Cardiac fibroblast (primary cell): ENCODE data around the gene AP3D1.

Experiments
- DNase-seq, 2 donors: peaks; one replicate each; pipeline versions ENCODE4 v3.0.0 to v3.0.0-alpha.2; 2010; ENCODE audit warnings: low read depth in 2 of 2
- H3K4me3 ChIP-seq, 2 donors: replicated peaks in 1 of 2; 1 replicate in 1 of 2; 2 replicates in 1 of 2; pipeline ENCODE4 v1.5.1; 2011; ENCODE audit warnings: low read depth in 2 of 2, low read length in 2 of 2, mild to moderate bottlenecking in 2 of 2, moderate library complexity in 1 of 2
- TF ChIP-seq, protein P1 (sequence below): IDR thresholded peaks from one replicate; pipeline ENCODE4 v1.5.1; 2011; ENCODE audit warnings: low read depth, mild to moderate bottlenecking, low read length, inconsistent platforms

The AP3D1 gene

DNA sequence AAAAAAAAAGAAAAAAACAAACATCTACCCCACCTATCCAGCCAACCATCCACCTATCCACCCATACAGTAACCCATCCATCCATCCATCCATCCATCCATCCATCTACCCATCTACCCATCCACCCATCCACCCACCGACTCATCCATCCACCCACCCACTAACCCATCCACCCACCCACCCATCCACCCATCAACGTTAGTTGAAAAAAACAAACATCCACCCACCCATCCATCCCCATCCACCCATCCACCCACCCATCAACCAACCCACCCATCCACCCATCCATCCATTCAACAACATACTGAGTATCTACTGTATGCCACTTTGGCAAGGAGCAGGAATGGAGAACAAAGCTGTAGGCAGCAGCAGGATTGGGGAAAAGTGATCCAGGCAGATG is 6.1 kb upstream of the AP3D1 start:
- no peak overlapping the region for H3K4me3 ChIP-seq
- DNase-seq = no peak
- TF ChIP-seq, protein P1, sequence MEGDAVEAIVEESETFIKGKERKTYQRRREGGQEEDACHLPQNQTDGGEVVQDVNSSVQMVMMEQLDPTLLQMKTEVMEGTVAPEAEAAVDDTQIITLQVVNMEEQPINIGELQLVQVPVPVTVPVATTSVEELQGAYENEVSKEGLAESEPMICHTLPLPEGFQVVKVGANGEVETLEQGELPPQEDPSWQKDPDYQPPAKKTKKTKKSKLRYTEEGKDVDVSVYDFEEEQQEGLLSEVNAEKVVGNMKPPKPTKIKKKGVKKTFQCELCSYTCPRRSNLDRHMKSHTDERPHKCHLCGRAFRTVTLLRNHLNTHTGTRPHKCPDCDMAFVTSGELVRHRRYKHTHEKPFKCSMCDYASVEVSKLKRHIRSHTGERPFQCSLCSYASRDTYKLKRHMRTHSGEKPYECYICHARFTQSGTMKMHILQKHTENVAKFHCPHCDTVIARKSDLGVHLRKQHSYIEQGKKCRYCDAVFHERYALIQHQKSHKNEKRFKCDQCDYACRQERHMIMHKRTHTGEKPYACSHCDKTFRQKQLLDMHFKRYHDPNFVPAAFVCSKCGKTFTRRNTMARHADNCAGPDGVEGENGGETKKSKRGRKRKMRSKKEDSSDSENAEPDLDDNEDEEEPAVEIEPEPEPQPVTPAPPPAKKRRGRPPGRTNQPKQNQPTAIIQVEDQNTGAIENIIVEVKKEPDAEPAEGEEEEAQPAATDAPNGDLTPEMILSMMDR = no peak

GRCh38 chr19:2154587-2155075 is 3.3 kb upstream of the AP3D1 start:
- TF ChIP-seq, protein P1 = no peak
- peak; percentile 29 to 48 for DNase-seq
- H3K4me3 ChIP-seq = no peak overlapping the region

- peak overlapping the region; percentile 95 for H3K4me3 ChIP-seq
- TF ChIP-seq, protein P1 = no peak
- DNase-seq = no peak
Observed at GRCh38 chr19:2150794-2151338, 500 bp downstream of the AP3D1 start.

GRCh38 chr19:2149980-2150793 is 1.2 kb downstream of the AP3D1 start:
- TF ChIP-seq, protein P1 = no peak
- peak; percentile 16 to 19 for DNase-seq
- peak overlapping the region; percentile 95 for H3K4me3 ChIP-seq

GRCh38 chr19:2148482-2149135 is 2.8 kb downstream of the AP3D1 start:
- TF ChIP-seq, protein P1 = no peak
- no peak overlapping the region for H3K4me3 ChIP-seq
- DNase-seq = no peak

DNA sequence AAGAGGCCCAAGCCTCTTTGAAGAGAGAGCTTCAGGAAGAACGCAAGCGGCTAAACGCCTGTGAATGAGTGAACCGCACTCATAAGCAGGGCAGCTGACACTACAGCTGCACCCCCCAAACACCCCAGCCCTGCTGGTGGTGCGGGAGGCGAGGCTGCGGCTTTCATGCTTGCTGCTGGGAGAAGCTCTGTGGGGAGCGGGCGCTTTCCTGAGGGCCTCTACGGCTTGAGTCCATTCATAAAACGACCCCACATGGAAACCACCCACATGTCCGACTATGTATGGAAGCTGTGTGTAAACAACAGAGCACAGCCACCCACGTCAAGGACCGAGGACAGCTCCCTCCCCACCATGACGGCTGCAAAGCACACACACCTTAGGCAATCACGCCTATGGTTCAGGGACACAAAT is 5.5 kb downstream of the AP3D1 start:
- TF ChIP-seq, protein P1 = no peak
- no peak overlapping the region for H3K4me3 ChIP-seq
- no peak for DNase-seq
